H9 (cell line): ENCODE measurements around the gene SLC24A3. TPM values are rescaled to one million over a fixed set of nuclear protein-coding genes. Genes with fewer than 3 reads are reported as not detected.

Experiments used
- DNase-seq: peaks from one replicate; pipeline ENCODE4 v3.0.0-alpha.2; 2017
- H2AFZ ChIP-seq: one replicate; pipeline ENCODE4 v1.6.1; 2013; ENCODE audit warnings: mild to moderate bottlenecking, low read length, control low read depth, moderate library complexity
- H2AK5ac ChIP-seq: 2 replicates; pipeline ENCODE4 v1.6.1; 2013; ENCODE audit warnings: low read length, control low read depth, mixed read lengths; ENCODE audit not compliant: insufficient read length
- H2BK120ac ChIP-seq: one replicate; pipeline ENCODE4 v1.6.1; 2013; ENCODE audit warnings: low read depth, mild to moderate bottlenecking, low read length, control low read depth, inconsistent platforms; ENCODE audit not compliant: poor library complexity, severe bottlenecking
- H2BK12ac ChIP-seq: 2 replicates; pipeline ENCODE4 v1.6.1; 2013; ENCODE audit warnings: low read length, control low read depth, mixed read lengths, low read depth; ENCODE audit not compliant: insufficient read length
- H2BK15ac ChIP-seq: 2 replicates; pipeline ENCODE4 v1.6.1; 2013; ENCODE audit warnings: low read depth, low read length, control low read depth
- H2BK20ac ChIP-seq: one replicate; pipeline ENCODE4 v1.6.1; 2013; ENCODE audit warnings: low read depth, mild to moderate bottlenecking, low read length, control low read depth, inconsistent platforms; ENCODE audit not compliant: poor library complexity, severe bottlenecking
- H2BK5ac ChIP-seq: 2 replicates; pipeline ENCODE4 v1.6.1; 2013; ENCODE audit warnings: low read length, control low read depth, mixed read lengths; ENCODE audit not compliant: insufficient read length
- H3K14ac ChIP-seq: 2 replicates; pipeline ENCODE4 v1.6.1; 2013; ENCODE audit warnings: low read length, control low read depth; ENCODE audit not compliant: insufficient read depth
- H3K18ac ChIP-seq: 2 replicates; pipeline ENCODE4 v1.6.1; 2013; ENCODE audit warnings: low read depth, mild to moderate bottlenecking, mixed read lengths, low read length, control low read depth; ENCODE audit not compliant: insufficient read length
- H3K23ac ChIP-seq: 2 replicates; pipeline ENCODE4 v1.6.1; 2013; ENCODE audit warnings: low read length, control low read depth, mixed read lengths, low read depth; ENCODE audit not compliant: insufficient read length
- H3K23me2 ChIP-seq: 2 replicates; pipeline ENCODE4 v1.6.1; 2013; ENCODE audit warnings: low read depth, mild to moderate bottlenecking, mixed read lengths, low read length, control low read depth; ENCODE audit not compliant: insufficient read length, poor library complexity, severe bottlenecking
- H3K27ac ChIP-seq: 2 replicates; pipeline ENCODE4 v1.5.1; 2013; ENCODE audit warnings: low read length, control low read depth, mixed read lengths, low read depth; ENCODE audit not compliant: insufficient read length
- H3K27me3 ChIP-seq: 2 replicates; pipeline ENCODE4 v1.6.1; 2013; ENCODE audit warnings: low read length, control low read depth, inconsistent platforms; ENCODE audit not compliant: insufficient read depth
- H3K4ac ChIP-seq: 2 replicates; pipeline ENCODE4 v1.6.1; 2013; ENCODE audit warnings: low read depth, mild to moderate bottlenecking, control low read depth, inconsistent platforms, low read length, moderate library complexity
- H3K4me1 ChIP-seq: 2 replicates; pipeline ENCODE4 v1.6.1; 2013; ENCODE audit warnings: low read length, control low read depth, inconsistent platforms; ENCODE audit not compliant: insufficient read depth
- H3K4me2 ChIP-seq: 2 replicates; pipeline ENCODE4 v1.6.1; 2013; ENCODE audit warnings: low read length, control low read depth, mixed read lengths; ENCODE audit not compliant: insufficient read length, insufficient read depth
- H3K56ac ChIP-seq: 2 replicates; pipeline ENCODE4 v1.6.1; 2013; ENCODE audit warnings: low read depth, mild to moderate bottlenecking, mixed read lengths, low read length, control low read depth; ENCODE audit not compliant: insufficient read length
- H3K79me1 ChIP-seq: 2 replicates; pipeline ENCODE4 v1.6.1; 2013; ENCODE audit warnings: low read depth, mild to moderate bottlenecking, moderate library complexity, low read length, control low read depth, inconsistent platforms; ENCODE audit not compliant: insufficient read depth, poor library complexity, severe bottlenecking
- H3K79me2 ChIP-seq: 2 replicates; pipeline ENCODE4 v1.6.1; 2013; ENCODE audit warnings: low read length, control low read depth, inconsistent platforms; ENCODE audit not compliant: insufficient read depth
- H3K9ac ChIP-seq: 2 replicates; pipeline ENCODE4 v1.6.1; 2013; ENCODE audit warnings: low read length, control low read depth, mixed read lengths; ENCODE audit not compliant: insufficient read length; ENCODE audit errors: extremely low read depth
- H3K9me3 ChIP-seq: one replicate; pipeline ENCODE4 v1.6.1; 2013; ENCODE audit warnings: low read depth, low read length, inconsistent platforms; ENCODE audit not compliant: control insufficient read depth
- H3T11ph ChIP-seq: one replicate; pipeline ENCODE4 v1.6.1; 2013; ENCODE audit warnings: mild to moderate bottlenecking, low read length, control low read depth, inconsistent platforms
- H4K20me1 ChIP-seq: one replicate; pipeline ENCODE4 v1.6.1; 2013; ENCODE audit not compliant: control insufficient read depth, insufficient read length, insufficient read depth
- H4K5ac ChIP-seq: 2 replicates; pipeline ENCODE4 v1.6.1; 2013; ENCODE audit warnings: low read depth, mild to moderate bottlenecking, mixed read lengths, low read length, control low read depth; ENCODE audit not compliant: insufficient read length
- H4K8ac ChIP-seq: replicated peaks from 2 replicates; pipeline ENCODE4 v1.6.1; 2013; ENCODE audit warnings: low read length, control low read depth, mixed read lengths, low read depth; ENCODE audit not compliant: insufficient read length
- H4K91ac ChIP-seq: 2 replicates; pipeline ENCODE4 v1.6.1; 2013; ENCODE audit warnings: low read depth, mild to moderate bottlenecking, moderate library complexity, mixed read lengths, low read length, control low read depth; ENCODE audit not compliant: insufficient read length
- H3K27ac Mint-ChIP-seq, 3 experiments: 2 replicates in 2 of 3; 3 replicates in 1 of 3; pipeline ENCODE4 v1.8.0; 2020 to 2021; ENCODE audit warnings: mixed read lengths in 3 of 3, mild to moderate bottlenecking in 1 of 3, moderate library complexity in 1 of 3
- H3K27me3 Mint-ChIP-seq: 2 replicates; pipeline ENCODE4 v1.8.0; 2021; ENCODE audit warnings: low read depth, mild to moderate bottlenecking, moderate library complexity, mixed read lengths
- H3K36me3 Mint-ChIP-seq, 3 experiments: 2 replicates in 2 of 3; 3 replicates in 1 of 3; pipeline ENCODE4 v1.8.0; 2020 to 2021; ENCODE audit warnings: low read depth in 3 of 3, mixed read lengths in 3 of 3; ENCODE audit not compliant: insufficient read depth in 1 of 3
- H3K4me1 Mint-ChIP-seq, 2 experiments: 2 replicates each; pipeline ENCODE4 v1.8.0; 2020; ENCODE audit warnings: mixed read lengths in 2 of 2
- H3K4me3 Mint-ChIP-seq, 2 experiments: 2 replicates in 1 of 2; 3 replicates in 1 of 2; pipeline ENCODE4 v1.8.0; 2020 to 2021; ENCODE audit warnings: mild to moderate bottlenecking in 2 of 2, mixed read lengths in 2 of 2, moderate library complexity in 1 of 2
- H3K9me3 Mint-ChIP-seq, 2 experiments: 2 replicates in 1 of 2; 3 replicates in 1 of 2; pipeline ENCODE4 v1.8.0; 2020; ENCODE audit warnings: mild to moderate bottlenecking in 2 of 2, mixed read lengths in 2 of 2, moderate library complexity in 1 of 2
- WGBS: extraction: QIAGEN DNeasy Blood & Tissue Kit; methylation state at CpG from one replicate; pipeline ENCODE4 v1.1.7; 2013; ENCODE audit warnings: missing lambda C conversion rate, low lambda C conversion rate, mixed read lengths; ENCODE audit not compliant: insufficient read length; ENCODE audit errors: extremely low coverage; 5-methylcytosine and 5-hydroxymethylcytosine counted together
- total RNA-seq: library from RNA; stranded (reverse); gene quantifications from 2 replicates; pipeline ENCODE4 v1.2.1, GENCODE V29; 2021
- TF ChIP-seq, protein P1 (sequence below): fragments of 200-600 bp; sonication (generic); conservative IDR thresholded peaks from 3 replicates; pipeline ENCODE4 v1.8.0; 2021; ENCODE audit warnings: antibody characterized with exemption, mild to moderate bottlenecking

The SLC24A3 gene
- total RNA-seq, 1 experiment from 2014 or later, result 0.83 TPM

GRCh38 chr20:19193349-19193748, 19.1 kb upstream of the SLC24A3 start:
- Mint-ChIP-seq H3K9me3 (peaks cover 7 to 9% of the 10 kb centered on the region in 2 experiments; a peak in 3 of 5 replicates), H3K4me1 (no peaks in the 10 kb centered on the region; a peak in 1 of 4 replicates), H3K27ac (no peak overlapping the region), H3K36me3 (peaks cover 0 to 5% (median 2%) of the 10 kb centered on the region in 3 experiments; a peak in 2 of 7 replicates), H3K4me3 (no peak overlapping the region), H3K27me3 (no peaks in the 10 kb centered on the region)
- no peak for DNase-seq
- Histone ChIP-seq H3K79me1 (no peaks in the 10 kb centered on the region), H3K4ac (no peak overlapping the region), H3K27ac (no peak overlapping the region), H3K23me2 (no peaks in the 10 kb centered on the region), H3K9me3 (no peaks in the 10 kb centered on the region), H3K27me3 (no peaks in the 10 kb centered on the region), H2BK20ac (no peak overlapping the region), H3K23ac (no peak overlapping the region), H2AK5ac (no peak overlapping the region), H3K14ac (no peak overlapping the region), H3K79me2 (no peaks in the 10 kb centered on the region), H4K20me1 (no peaks in the 10 kb centered on the region), H4K91ac (no peak overlapping the region), H3K4me2 (no peak overlapping the region), H4K5ac (no peak overlapping the region), H3T11ph (no peak overlapping the region), H3K9ac (no peak overlapping the region), H3K18ac (no peak overlapping the region), H2BK15ac (no peak overlapping the region), H2AFZ (no peak overlapping the region), H2BK12ac (no peak overlapping the region), H3K56ac (no peak overlapping the region), H3K4me1 (no peaks in the 10 kb centered on the region), H2BK5ac (no peak overlapping the region), H2BK120ac (no peak overlapping the region), H4K8ac (no peak overlapping the region)
- no CpG with 5 or more reads among the region's 5 CpGs for WGBS
- TF ChIP-seq, protein P1, sequence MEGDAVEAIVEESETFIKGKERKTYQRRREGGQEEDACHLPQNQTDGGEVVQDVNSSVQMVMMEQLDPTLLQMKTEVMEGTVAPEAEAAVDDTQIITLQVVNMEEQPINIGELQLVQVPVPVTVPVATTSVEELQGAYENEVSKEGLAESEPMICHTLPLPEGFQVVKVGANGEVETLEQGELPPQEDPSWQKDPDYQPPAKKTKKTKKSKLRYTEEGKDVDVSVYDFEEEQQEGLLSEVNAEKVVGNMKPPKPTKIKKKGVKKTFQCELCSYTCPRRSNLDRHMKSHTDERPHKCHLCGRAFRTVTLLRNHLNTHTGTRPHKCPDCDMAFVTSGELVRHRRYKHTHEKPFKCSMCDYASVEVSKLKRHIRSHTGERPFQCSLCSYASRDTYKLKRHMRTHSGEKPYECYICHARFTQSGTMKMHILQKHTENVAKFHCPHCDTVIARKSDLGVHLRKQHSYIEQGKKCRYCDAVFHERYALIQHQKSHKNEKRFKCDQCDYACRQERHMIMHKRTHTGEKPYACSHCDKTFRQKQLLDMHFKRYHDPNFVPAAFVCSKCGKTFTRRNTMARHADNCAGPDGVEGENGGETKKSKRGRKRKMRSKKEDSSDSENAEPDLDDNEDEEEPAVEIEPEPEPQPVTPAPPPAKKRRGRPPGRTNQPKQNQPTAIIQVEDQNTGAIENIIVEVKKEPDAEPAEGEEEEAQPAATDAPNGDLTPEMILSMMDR, result no peak
